ENCODE measurements around the gene NKX3-2. TPM values are rescaled to one million over a fixed set of nuclear protein-coding genes. Genes with fewer than 3 reads are reported as not detected.

NKX3-2 gene
- total RNA-seq, 1 experiment from 2014 or later, result 1.0 TPM

- in situ Hi-C loops (cut with HindIII; ENCODE audit: low pct_unique_long_range_greater_than_20kb, low sequenced_read_pairs), result no loop called here
- DNase-seq (ENCODE audit: low read depth), result no peak
These were observed 8.5 kb downstream of the NKX3-2 start for GRCh38 chr4:13535708-13536361.

GRCh38 chr4:13535118-13535517, 9.2 kb downstream of the NKX3-2 start:
- no peak for DNase-seq (ENCODE audit: low read depth)
- in situ Hi-C loops (cut with HindIII; ENCODE audit: low pct_unique_long_range_greater_than_20kb, low sequenced_read_pairs), result no loop called here

- no peak for DNase-seq (ENCODE audit: low read depth)
- in situ Hi-C loops (cut with HindIII; ENCODE audit: low pct_unique_long_range_greater_than_20kb, low sequenced_read_pairs), result no loop called here
These were observed 9.8 kb downstream of the NKX3-2 start for GRCh38 chr4:13534344-13535063.

GRCh38 chr4:13533670-13534343, 10.5 kb downstream of the NKX3-2 start:
- no peak for DNase-seq (ENCODE audit: low read depth)
- in situ Hi-C loops (cut with HindIII; ENCODE audit: low pct_unique_long_range_greater_than_20kb, low sequenced_read_pairs), result no loop called here

- no peak for DNase-seq (ENCODE audit: low read depth)
- in situ Hi-C loops (cut with HindIII; ENCODE audit: low pct_unique_long_range_greater_than_20kb, low sequenced_read_pairs), result no loop called here
These were observed 12.7 kb downstream of the NKX3-2 start for GRCh38 chr4:13531625-13531998.

- in situ Hi-C loops (cut with HindIII; ENCODE audit: low pct_unique_long_range_greater_than_20kb, low sequenced_read_pairs), result no loop called here
- DNase-seq (ENCODE audit: low read depth), result no peak
These were observed 13.3 kb downstream of the NKX3-2 start for GRCh38 chr4:13530823-13531624.

GRCh38 chr4:13529128-13529919, 15.0 kb downstream of the NKX3-2 start:
- no peak for DNase-seq (ENCODE audit: low read depth)
- in situ Hi-C loops (cut with HindIII; ENCODE audit: low pct_unique_long_range_greater_than_20kb, low sequenced_read_pairs), result no loop called here

GRCh38 chr4:13528821-13529127, 15.5 kb downstream of the NKX3-2 start:
- in situ Hi-C loops (cut with HindIII; ENCODE audit: low pct_unique_long_range_greater_than_20kb, low sequenced_read_pairs), result no loop called here
- no peak for DNase-seq (ENCODE audit: low read depth)

GRCh38 chr4:13527981-13528820, 16.1 kb downstream of the NKX3-2 start:
- DNase-seq (ENCODE audit: low read depth), result no peak
- in situ Hi-C loops (cut with HindIII; ENCODE audit: low pct_unique_long_range_greater_than_20kb, low sequenced_read_pairs), result no loop called here

GRCh38 chr4:13527192-13527980, 16.9 kb downstream of the NKX3-2 start:
- DNase-seq (ENCODE audit: low read depth), result no peak
- in situ Hi-C loops (cut with HindIII; ENCODE audit: low pct_unique_long_range_greater_than_20kb, low sequenced_read_pairs), result no loop called here

GRCh38 chr4:13526658-13527057, 17.6 kb downstream of the NKX3-2 start:
- in situ Hi-C loops (cut with HindIII; ENCODE audit: low pct_unique_long_range_greater_than_20kb, low sequenced_read_pairs), result no loop called here
- DNase-seq (ENCODE audit: low read depth), result no peak

- in situ Hi-C loops (cut with HindIII; ENCODE audit: low pct_unique_long_range_greater_than_20kb, low sequenced_read_pairs), result no loop called here
- DNase-seq (ENCODE audit: low read depth), result no peak
These were observed 18.6 kb downstream of the NKX3-2 start for GRCh38 chr4:13525606-13526281.

GRCh38 chr4:13524504-13525243, 19.6 kb downstream of the NKX3-2 start:
- in situ Hi-C loops (cut with HindIII; ENCODE audit: low pct_unique_long_range_greater_than_20kb, low sequenced_read_pairs), result no loop called here

GRCh38 chr4:13523591-13524503, 20.5 kb downstream of the NKX3-2 start:
- in situ Hi-C loops (cut with HindIII; ENCODE audit: low pct_unique_long_range_greater_than_20kb, low sequenced_read_pairs), result no loop called here
- DNase-seq (ENCODE audit: low read depth), result no peak

More at GRCh38 chr4:13524504-13525243, 19.6 kb downstream of the NKX3-2 start:
- DNase-seq (ENCODE audit: low read depth), result no peak

- DNase-seq (ENCODE audit: low read depth), result no peak
- in situ Hi-C loops (cut with HindIII; ENCODE audit: low pct_unique_long_range_greater_than_20kb, low sequenced_read_pairs), result no loop called here
These were observed 21.2 kb downstream of the NKX3-2 start for GRCh38 chr4:13523105-13523477.

All from Caki2 (cell line).